Caco-2 (cell line): ENCODE data around the gene PRDM11. TPM values are rescaled to one million over a fixed set of nuclear protein-coding genes. Genes with fewer than 3 reads are reported as not detected.

Experiments
- BruUV-seq: library from RNA; stranded (reverse); fragments of 400-500 nt; replicated peaks from 2 replicates; lab custom pipeline; 2021; lab: Mats Ljungman, UMichigan
- CTCF ChIA-PET: fragments of 300-600 bp; sonication (Branson Sonifier 250); formaldehyde crosslinking; loops from one replicate; lab custom pipeline; 2022; ENCODE audit warnings: antibody characterized with exemption; lab: Charles Lee
- POLR2A ChIA-PET: fragments of 300-600 bp; sonication (Branson Sonifier 250); formaldehyde crosslinking; loops from one replicate; lab custom pipeline; 2022; ENCODE audit warnings: antibody characterized with exemption; lab: Charles Lee
- DNase-seq, 2 experiments: peaks; one replicate each; pipeline versions ENCODE4 v3.0.0 to v3.0.0-alpha.2; 2020 to 2022
- H3K27me3 ChIP-seq: replicated peaks from 2 replicates; pipeline ENCODE4 v1.6.0; 2011; ENCODE audit warnings: low read length; ENCODE audit not compliant: control insufficient read depth, insufficient read depth
- H3K36me3 ChIP-seq: 2 replicates; pipeline ENCODE4 v1.5.1; 2011; ENCODE audit warnings: low read length; ENCODE audit not compliant: control insufficient read depth, insufficient read depth
- H3K4me1 ChIP-seq: fragments of 250-450 bp; sonication (Bioruptor Pico); 2 replicates; pipeline ENCODE4 v1.5.1; 2020; ENCODE audit warnings: mild to moderate bottlenecking
- H3K4me3 ChIP-seq: 2 replicates; pipeline ENCODE4 v1.5.1; 2011; ENCODE audit warnings: low read depth, mild to moderate bottlenecking, control low read depth, low read length
- H3K9me3 ChIP-seq: fragments of 250-450 bp; sonication (Bioruptor Pico); 2 replicates; pipeline ENCODE4 v1.5.1; 2020; ENCODE audit warnings: mild to moderate bottlenecking, moderate library complexity
- H3K27ac Mint-ChIP-seq: one replicate; pipeline ENCODE4 v1.8.0; 2022; ENCODE audit warnings: mixed read lengths; ENCODE audit not compliant: unreplicated experiment
- H3K27me3 Mint-ChIP-seq: one replicate; pipeline ENCODE4 v1.8.0; 2022; ENCODE audit warnings: mixed read lengths; ENCODE audit not compliant: insufficient read depth, unreplicated experiment
- H3K36me3 Mint-ChIP-seq: one replicate; pipeline ENCODE4 v1.8.0; 2022; ENCODE audit warnings: mild to moderate bottlenecking, mixed read lengths; ENCODE audit not compliant: insufficient read depth, unreplicated experiment
- H3K4me1 Mint-ChIP-seq: one replicate; pipeline ENCODE4 v1.8.0; 2022; ENCODE audit warnings: low read depth, mixed read lengths; ENCODE audit not compliant: unreplicated experiment
- H3K4me3 Mint-ChIP-seq: one replicate; pipeline ENCODE4 v1.8.0; 2022; ENCODE audit warnings: mild to moderate bottlenecking, moderate library complexity, mixed read lengths; ENCODE audit not compliant: unreplicated experiment
- H3K9me3 Mint-ChIP-seq: one replicate; pipeline ENCODE4 v1.8.0; 2022; ENCODE audit warnings: mixed read lengths; ENCODE audit not compliant: unreplicated experiment
- CTCF ChIP-seq, 2 experiments: fragments of 200-600 bp in 1 of 2; IDR thresholded peaks; 1 replicate in 1 of 2; 2 replicates in 1 of 2; pipeline versions ENCODE4 v1.5.1 to v1.8.0; 2011 to 2022; ENCODE audit warnings: antibody characterized with exemption in 1 of 2, control low read depth in 1 of 2, inconsistent platforms in 1 of 2, low read depth in 1 of 2, low read length in 1 of 2, mild to moderate bottlenecking in 1 of 2, moderate library complexity in 1 of 2; ENCODE audit not compliant: insufficient read depth in 1 of 2, severe bottlenecking in 1 of 2, unreplicated experiment in 1 of 2
- intact Hi-C: fragments of 100-400 bp; cut with micrococcal nuclease; formaldehyde crosslinking; loops from one replicate; pipeline ENCODE4 v1.10.0; 2022; ENCODE audit not compliant: unreplicated experiment
- total RNA-seq: library from RNA; stranded (reverse); gene quantifications from 2 replicates; pipeline ENCODE4 v1.2.3, GENCODE V29; 2022

The PRDM11 gene
- total RNA-seq, 1 experiment from 2014 or later, result 11.8 TPM

- BruUV-seq, result no TSS peak
- Mint-ChIP-seq H3K36me3 (peaks cover 7% of the 10 kb centered on the region), H3K27me3 (no peaks in the 10 kb centered on the region), H3K4me1 (no peaks in the 10 kb centered on the region), H3K4me3 (no peak overlapping the region), H3K27ac (no peak overlapping the region), H3K9me3 (no peaks in the 10 kb centered on the region)
- CTCF ChIA-PET, result no interaction called here
- H3K27me3 ChIP-seq, result no peaks in the 10 kb centered on the region
- DNase-seq, result no peak
- H3K4me1 ChIP-seq, result no peaks in the 10 kb centered on the region
- TF ChIP-seq CTCF (IDR thresholded peaks at IDR 0.05; ENCODE audit: insufficient read depth in 1 of 2, low read depth in 1 of 2, low read length in 1 of 2, severe bottlenecking in 1 of 2, unreplicated experiment in 1 of 2), result no peak
- H3K9me3 ChIP-seq, result no peaks in the 10 kb centered on the region
- intact Hi-C loops, result no loop called here
- POLR2A ChIA-PET, result no interaction called here
- peaks cover 2% of the 10 kb centered on the region for H3K36me3 ChIP-seq
- H3K4me3 ChIP-seq, result no peak overlapping the region
Measured at GRCh38 chr11:45224766-45225165, 78.3 kb downstream of the PRDM11 start.

GRCh38 chr11:45225277-45225676, 78.8 kb downstream of the PRDM11 start:
- Mint-ChIP-seq H3K9me3 (no peaks in the 10 kb centered on the region), H3K4me1 (no peaks in the 10 kb centered on the region), H3K4me3 (no peak overlapping the region), H3K27ac (no peak overlapping the region), H3K36me3 (peaks cover 7% of the 10 kb centered on the region), H3K27me3 (no peaks in the 10 kb centered on the region)
- POLR2A ChIA-PET, result no interaction called here
- intact Hi-C loops, result no loop called here
- H3K36me3 ChIP-seq, result peaks cover 2% of the 10 kb centered on the region
- BruUV-seq, result no TSS peak
- H3K4me3 ChIP-seq, result no peak overlapping the region
- no peaks in the 10 kb centered on the region for H3K27me3 ChIP-seq
- H3K9me3 ChIP-seq, result no peaks in the 10 kb centered on the region
- no peak for TF ChIP-seq CTCF (IDR thresholded peaks at IDR 0.05; ENCODE audit: insufficient read depth in 1 of 2, low read depth in 1 of 2, low read length in 1 of 2, severe bottlenecking in 1 of 2, unreplicated experiment in 1 of 2)
- no peak for DNase-seq
- CTCF ChIA-PET, result no interaction called here
- H3K4me1 ChIP-seq, result no peaks in the 10 kb centered on the region

GRCh38 chr11:45225961-45226871, 79.8 kb downstream of the PRDM11 start:
- ChIA-PET POLR2A (no interaction called here), CTCF (interaction anchor here (0.5 kb wide), 1 partner anchor 152 kb away, joined by 4 read pairs; no protein-coding TSS in a partner anchor)
- Histone ChIP-seq H3K27me3 (no peaks in the 10 kb centered on the region), H3K4me3 (no peak overlapping the region), H3K36me3 (peaks cover 2% of the 10 kb centered on the region), H3K9me3 (no peaks in the 10 kb centered on the region), H3K4me1 (no peaks in the 10 kb centered on the region)
- Mint-ChIP-seq H3K27ac (no peak overlapping the region), H3K36me3 (peaks cover 7% of the 10 kb centered on the region), H3K27me3 (no peaks in the 10 kb centered on the region), H3K4me1 (no peaks in the 10 kb centered on the region), H3K9me3 (no peaks in the 10 kb centered on the region), H3K4me3 (no peak overlapping the region)
- BruUV-seq, result no TSS peak
- TF ChIP-seq CTCF (IDR thresholded peaks at IDR 0.05; ENCODE audit: insufficient read depth in 1 of 2, low read depth in 1 of 2, low read length in 1 of 2, severe bottlenecking in 1 of 2, unreplicated experiment in 1 of 2), result no peak
- intact Hi-C loops, result no loop called here
- DNase-seq, result no peak
